Measurements from ENCODE around the gene CD8B2. TPM values are rescaled to one million over a fixed set of nuclear protein-coding genes. Genes with fewer than 3 reads are reported as not detected.
"Not testable (repeated sequence)": the region's sequence is repeated elsewhere in the genome, so short reads cannot be mapped to it uniquely, and the experiment has no call there.

CD8B2 gene
- total RNA-seq, 1 donor from 2014 or later = 0.21 TPM

- Histone ChIP-seq H3K9me3 (no peaks in the 10 kb centered on the region), H3K4me1 (no peaks in the 10 kb centered on the region), H3K27me3 (ENCODE audit: low read depth) (no peaks in the 10 kb centered on the region), H3K27ac (no peak overlapping the region), H3K36me3 (no peaks in the 10 kb centered on the region), H3K4me3 (no peak overlapping the region)
- no peak for ATAC-seq
- TF ChIP-seq, protein P1, sequence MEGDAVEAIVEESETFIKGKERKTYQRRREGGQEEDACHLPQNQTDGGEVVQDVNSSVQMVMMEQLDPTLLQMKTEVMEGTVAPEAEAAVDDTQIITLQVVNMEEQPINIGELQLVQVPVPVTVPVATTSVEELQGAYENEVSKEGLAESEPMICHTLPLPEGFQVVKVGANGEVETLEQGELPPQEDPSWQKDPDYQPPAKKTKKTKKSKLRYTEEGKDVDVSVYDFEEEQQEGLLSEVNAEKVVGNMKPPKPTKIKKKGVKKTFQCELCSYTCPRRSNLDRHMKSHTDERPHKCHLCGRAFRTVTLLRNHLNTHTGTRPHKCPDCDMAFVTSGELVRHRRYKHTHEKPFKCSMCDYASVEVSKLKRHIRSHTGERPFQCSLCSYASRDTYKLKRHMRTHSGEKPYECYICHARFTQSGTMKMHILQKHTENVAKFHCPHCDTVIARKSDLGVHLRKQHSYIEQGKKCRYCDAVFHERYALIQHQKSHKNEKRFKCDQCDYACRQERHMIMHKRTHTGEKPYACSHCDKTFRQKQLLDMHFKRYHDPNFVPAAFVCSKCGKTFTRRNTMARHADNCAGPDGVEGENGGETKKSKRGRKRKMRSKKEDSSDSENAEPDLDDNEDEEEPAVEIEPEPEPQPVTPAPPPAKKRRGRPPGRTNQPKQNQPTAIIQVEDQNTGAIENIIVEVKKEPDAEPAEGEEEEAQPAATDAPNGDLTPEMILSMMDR (IDR thresholded peaks at IDR 0.05) = no peak
- no peak for DNase-seq
- intact Hi-C loops (cut with DNase I) = no loop called here
Observed at GRCh38 chr2:106552921-106553320, 65.8 kb downstream of the CD8B2 start.

- H3K36me3 ChIP-seq = no peaks in the 10 kb centered on the region
- TF ChIP-seq, protein P1 (IDR thresholded peaks at IDR 0.05) = no peak
- no peak overlapping the region for H3K27ac ChIP-seq
- intact Hi-C loops (cut with DNase I) = no loop called here
- DNase-seq = no peak
- no peaks in the 10 kb centered on the region for H3K9me3 ChIP-seq
- H3K4me3 ChIP-seq = no peak overlapping the region
- no peaks in the 10 kb centered on the region for H3K4me1 ChIP-seq
- no peak for ATAC-seq
- H3K27me3 ChIP-seq (ENCODE audit: low read depth) = no peaks in the 10 kb centered on the region
Observed at GRCh38 chr2:106553321-106553720, 66.2 kb downstream of the CD8B2 start.

- TF ChIP-seq, protein P1 (IDR thresholded peaks at IDR 0.05) = no peak
- Histone ChIP-seq H3K9me3 (no peaks in the 10 kb centered on the region), H3K27ac (no peak overlapping the region), H3K4me3 (no peak overlapping the region), H3K27me3 (ENCODE audit: low read depth) (no peaks in the 10 kb centered on the region), H3K36me3 (no peaks in the 10 kb centered on the region), H3K4me1 (no peaks in the 10 kb centered on the region)
- ATAC-seq = no peak
- DNase-seq = no peak
- intact Hi-C loops (cut with DNase I) = no loop called here
Observed at GRCh38 chr2:106554411-106554810, 67.2 kb downstream of the CD8B2 start.

DNA sequence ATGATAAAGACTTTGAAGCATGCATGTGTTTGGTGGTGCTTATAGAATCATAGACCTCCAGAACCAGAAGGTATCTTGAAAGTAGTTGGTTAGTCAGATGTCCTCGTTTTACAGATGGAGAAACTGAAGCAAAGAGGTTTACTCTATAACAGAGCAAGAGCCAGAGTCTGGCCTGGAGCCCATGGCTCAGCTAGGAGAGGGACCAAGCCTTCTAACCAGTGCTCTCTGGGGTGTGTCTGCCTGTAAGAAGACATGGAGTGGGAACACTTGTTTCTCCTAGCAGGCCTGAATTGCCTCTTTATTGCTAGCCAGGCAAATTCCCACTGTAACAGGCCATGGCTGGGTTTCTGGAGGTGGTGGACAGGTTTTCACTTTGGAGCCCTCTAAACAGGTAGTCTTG lies 67.9 kb downstream of the CD8B2 start:
- DNase-seq (no peak), ATAC-seq (no peak)
- no peaks in the 10 kb centered on the region for H3K4me1 ChIP-seq
- intact Hi-C loops (cut with DNase I) = no loop called here
- H3K9me3 ChIP-seq = no peaks in the 10 kb centered on the region
- TF ChIP-seq, protein P1 (IDR thresholded peaks at IDR 0.05) = no peak
- no peak overlapping the region for H3K4me3 ChIP-seq
- no peaks in the 10 kb centered on the region for H3K27me3 ChIP-seq (ENCODE audit: low read depth)
- H3K36me3 ChIP-seq = no peaks in the 10 kb centered on the region
- no peak overlapping the region for H3K27ac ChIP-seq

DNA sequence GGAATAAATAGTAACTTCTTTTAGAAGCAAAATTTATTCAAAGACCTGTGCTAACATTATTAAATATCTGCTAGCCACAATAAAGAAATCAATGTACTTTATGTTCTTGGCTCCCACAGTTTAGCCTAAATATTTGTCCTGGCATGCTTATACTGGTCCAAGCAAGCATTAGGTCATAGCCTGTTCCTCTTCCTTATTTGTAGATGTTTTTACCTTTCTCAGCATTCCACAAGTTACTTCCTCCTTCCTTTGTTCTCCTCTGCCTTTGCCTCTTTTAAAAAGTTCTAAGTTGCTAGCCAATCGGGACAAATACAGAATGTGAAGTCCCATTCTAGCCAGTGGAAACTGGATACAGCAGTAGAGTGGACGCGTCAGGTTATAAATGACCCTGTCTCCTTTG lies 72.6 kb downstream of the CD8B2 start:
- H3K36me3 ChIP-seq; DNase-seq; H3K27me3 ChIP-seq (ENCODE audit: low read depth); H3K4me1 ChIP-seq; H3K9me3 ChIP-seq; ATAC-seq; H3K27ac ChIP-seq; intact Hi-C loops (cut with DNase I); H3K4me3 ChIP-seq: not testable (repeated sequence)

DNA sequence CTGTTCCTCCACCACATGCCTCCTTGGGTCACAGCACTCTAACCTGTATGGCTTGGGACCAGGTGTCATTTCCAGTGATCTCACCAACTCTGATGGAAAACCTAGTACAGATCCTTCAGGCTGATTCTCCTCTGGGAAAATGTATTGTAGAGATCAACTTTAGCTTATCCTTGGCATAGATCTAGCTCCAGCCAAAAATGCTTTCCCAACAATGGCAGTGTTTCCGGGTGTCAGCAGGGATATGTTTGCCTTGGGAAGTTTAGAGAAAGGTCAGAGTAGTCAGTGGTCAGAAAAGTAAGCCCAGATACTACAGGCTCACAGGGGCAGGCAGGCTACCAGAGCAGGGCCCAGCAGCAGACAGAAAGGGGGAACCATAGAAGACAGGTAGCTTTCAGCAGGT lies 73.6 kb downstream of the CD8B2 start:
- no peak overlapping the region for H3K4me3 ChIP-seq
- H3K27ac ChIP-seq = no peak overlapping the region
- TF ChIP-seq, protein P1 (IDR thresholded peaks at IDR 0.05) = no peak
- H3K36me3 ChIP-seq = no peaks in the 10 kb centered on the region
- intact Hi-C loops (cut with DNase I) = no loop called here
- H3K9me3 ChIP-seq = no peaks in the 10 kb centered on the region
- DNase-seq (no peak), ATAC-seq (no peak)
- no peaks in the 10 kb centered on the region for H3K27me3 ChIP-seq (ENCODE audit: low read depth)
- no peaks in the 10 kb centered on the region for H3K4me1 ChIP-seq

All from lower lobe of right lung (tissue), 2 donors.